Skeletal muscle satellite cell (primary cell): ENCODE data around the gene GRIN3A.

ENCODE experiments used
- H3K27me3 ChIP-seq: 2 replicates; pipeline ENCODE4 v1.7.0; 2013; ENCODE audit warnings: low read length; ENCODE audit not compliant: control insufficient read depth, insufficient read depth
- H3K36me3 ChIP-seq: 2 replicates; pipeline ENCODE4 v1.7.0; 2013; ENCODE audit warnings: mild to moderate bottlenecking, control low read depth, low read length; ENCODE audit not compliant: insufficient read depth
- H3K4me1 ChIP-seq: 2 replicates; pipeline ENCODE4 v1.7.0; 2013; ENCODE audit warnings: low read length; ENCODE audit not compliant: control insufficient read depth, insufficient read depth
- H3K4me2 ChIP-seq: 2 replicates; pipeline ENCODE4 v1.7.0; 2013; ENCODE audit warnings: mild to moderate bottlenecking, low read length
- H3K4me3 ChIP-seq: 2 replicates; pipeline ENCODE4 v1.7.0; 2013; ENCODE audit warnings: low read length
- H3K9ac ChIP-seq: 2 replicates; pipeline ENCODE4 v1.7.0; 2013; ENCODE audit warnings: mild to moderate bottlenecking, low read depth, low read length, moderate library complexity
- H3K9me3 ChIP-seq: replicated peaks from 2 replicates; pipeline ENCODE4 v1.7.0; 2013; ENCODE audit warnings: mild to moderate bottlenecking, control low read depth, low read length

GRIN3A gene

DNA sequence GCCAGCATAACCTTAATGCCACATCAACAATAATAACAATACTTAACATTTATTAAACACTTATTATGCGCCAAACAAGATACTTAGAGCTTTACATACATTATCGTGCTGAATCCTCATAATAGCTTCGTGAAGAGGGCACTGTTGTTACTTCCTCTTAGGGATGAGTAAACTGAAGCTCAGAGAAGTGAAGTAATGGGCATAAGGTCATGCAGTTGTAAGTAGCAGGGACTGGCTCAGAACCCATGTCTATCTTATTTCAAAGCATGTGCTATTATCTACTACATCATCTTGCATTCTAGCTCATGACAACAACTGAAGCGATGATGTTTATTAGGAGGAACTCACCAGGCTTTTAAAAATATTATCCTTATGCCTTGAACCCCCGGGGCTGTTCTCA is 108.8 kb downstream of the GRIN3A start:
- Histone ChIP-seq H3K4me1 (peaks cover 7% of the 10 kb centered on the region), H3K4me2 (no peak overlapping the region), H3K4me3 (no peak overlapping the region), H3K36me3 (no peaks in the 10 kb centered on the region), H3K9me3 (no peaks in the 10 kb centered on the region), H3K9ac (no peak overlapping the region), H3K27me3 (no peaks in the 10 kb centered on the region)

DNA sequence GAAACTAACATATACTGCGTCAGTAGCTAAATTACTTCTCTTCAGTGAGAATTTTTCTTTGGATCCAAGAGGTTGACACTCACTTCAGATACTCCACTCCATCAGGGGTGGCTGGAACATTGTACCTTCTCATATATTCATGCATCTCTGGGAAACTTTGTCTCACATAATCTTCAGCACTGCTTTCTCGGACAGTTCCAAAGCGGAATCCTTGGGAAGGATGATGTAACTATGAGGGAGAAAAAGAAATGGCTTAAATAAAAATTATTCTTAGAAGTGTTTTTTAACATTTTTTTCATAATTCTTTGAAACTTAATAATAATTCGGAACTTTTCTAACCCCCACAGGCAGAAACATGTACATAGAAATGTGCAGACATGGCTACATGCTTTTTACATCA is 110.3 kb downstream of the GRIN3A start:
- Histone ChIP-seq H3K4me2 (no peak overlapping the region), H3K4me1 (peaks cover 7% of the 10 kb centered on the region), H3K4me3 (no peak overlapping the region), H3K27me3 (no peaks in the 10 kb centered on the region), H3K36me3 (no peaks in the 10 kb centered on the region), H3K9ac (no peak overlapping the region), H3K9me3 (no peaks in the 10 kb centered on the region)

DNA sequence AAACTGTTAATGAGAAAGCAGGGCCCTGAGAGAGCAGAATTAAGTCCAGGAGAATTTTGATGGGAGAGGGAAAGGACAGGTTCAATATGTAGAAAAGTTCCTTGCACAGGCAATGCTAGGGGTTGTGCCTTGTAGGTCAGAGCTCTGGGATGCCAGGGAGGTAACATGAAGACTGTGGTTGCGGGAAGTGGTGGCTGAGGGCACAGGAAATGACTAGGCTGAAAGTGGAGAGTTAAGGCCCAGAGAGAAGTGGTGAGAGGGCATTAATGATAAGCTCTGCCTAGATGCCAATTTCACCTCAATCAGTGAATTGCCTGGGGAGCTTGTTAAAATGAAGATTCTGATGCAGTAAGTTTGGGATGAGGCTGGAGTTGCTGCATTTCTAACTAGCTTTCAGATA is 112.2 kb downstream of the GRIN3A start:
- no peak overlapping the region for H3K4me2 ChIP-seq
- H3K9ac ChIP-seq = no peak overlapping the region
- H3K36me3 ChIP-seq = no peaks in the 10 kb centered on the region
- no peaks in the 10 kb centered on the region for H3K27me3 ChIP-seq
- H3K4me1 ChIP-seq = peaks cover 7% of the 10 kb centered on the region
- H3K9me3 ChIP-seq = no peaks in the 10 kb centered on the region
- H3K4me3 ChIP-seq = no peak overlapping the region

DNA sequence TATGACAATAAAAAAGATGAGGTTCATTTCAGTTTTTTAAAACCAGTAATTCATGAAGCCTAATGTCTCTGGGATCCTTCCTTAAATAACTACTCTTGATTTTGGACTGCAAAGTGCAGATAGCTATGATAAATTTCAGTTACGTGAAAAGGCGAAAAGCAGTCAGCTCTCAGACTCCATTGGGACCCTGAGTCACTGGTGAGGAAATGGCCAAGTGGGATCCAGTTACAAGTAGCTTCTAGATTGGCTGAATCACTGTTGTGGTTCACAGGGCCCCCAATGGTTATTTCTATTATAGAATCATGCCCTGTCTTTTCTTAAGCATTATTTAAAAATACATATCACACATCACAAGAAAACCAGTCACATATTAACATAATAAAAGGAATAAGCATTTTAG is 112.6 kb downstream of the GRIN3A start:
- Histone ChIP-seq H3K9ac (no peak overlapping the region), H3K36me3 (no peaks in the 10 kb centered on the region), H3K4me1 (peaks cover 7% of the 10 kb centered on the region), H3K4me3 (no peak overlapping the region), H3K9me3 (no peaks in the 10 kb centered on the region), H3K4me2 (no peak overlapping the region), H3K27me3 (no peaks in the 10 kb centered on the region)

DNA sequence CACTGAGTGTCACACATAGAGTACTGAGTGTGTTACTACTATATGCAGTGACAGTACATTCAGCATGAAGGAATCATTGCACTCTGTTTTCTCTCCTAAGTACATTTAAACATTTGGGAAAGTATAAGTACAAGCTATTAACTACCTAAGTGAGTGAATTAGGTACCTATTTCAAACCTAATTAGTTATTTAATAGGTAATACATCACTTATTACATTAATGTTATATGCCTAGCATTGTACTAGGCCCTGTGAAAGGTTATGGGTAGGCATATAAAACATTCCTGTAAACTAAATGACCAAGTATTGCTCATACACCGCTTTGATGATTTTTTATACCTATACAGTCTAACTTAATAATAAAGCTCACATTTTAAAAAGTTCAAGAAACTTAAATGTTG is 118.0 kb downstream of the GRIN3A start:
- no peak overlapping the region for H3K4me2 ChIP-seq
- H3K9ac ChIP-seq = no peak overlapping the region
- no peaks in the 10 kb centered on the region for H3K9me3 ChIP-seq
- no peaks in the 10 kb centered on the region for H3K27me3 ChIP-seq
- H3K4me1 ChIP-seq = peaks cover under 1% of the 10 kb centered on the region
- H3K36me3 ChIP-seq = no peaks in the 10 kb centered on the region
- no peak overlapping the region for H3K4me3 ChIP-seq

DNA sequence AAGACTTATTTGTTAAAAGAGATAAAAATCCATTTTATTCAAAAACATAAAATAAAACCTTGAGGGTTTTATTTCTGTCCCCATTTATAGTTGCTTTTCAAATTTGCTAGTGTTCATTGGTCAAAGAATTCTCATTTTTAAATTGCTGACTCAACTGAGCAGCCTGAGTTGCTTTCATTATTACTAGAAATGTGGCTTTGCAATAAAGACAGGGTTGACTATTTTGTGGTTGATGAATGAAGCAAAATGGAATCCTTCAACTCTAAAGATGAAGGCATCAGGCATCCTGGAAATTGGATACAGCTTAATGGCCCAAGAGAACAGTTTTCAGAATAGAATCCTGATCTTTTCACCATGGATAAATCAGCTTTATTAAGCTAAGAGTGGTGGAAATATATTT is 119.7 kb downstream of the GRIN3A start:
- Histone ChIP-seq H3K27me3 (no peaks in the 10 kb centered on the region), H3K9me3 (no peaks in the 10 kb centered on the region), H3K36me3 (no peaks in the 10 kb centered on the region), H3K9ac (no peak overlapping the region), H3K4me3 (no peak overlapping the region), H3K4me2 (no peak overlapping the region), H3K4me1 (no peaks in the 10 kb centered on the region)

DNA sequence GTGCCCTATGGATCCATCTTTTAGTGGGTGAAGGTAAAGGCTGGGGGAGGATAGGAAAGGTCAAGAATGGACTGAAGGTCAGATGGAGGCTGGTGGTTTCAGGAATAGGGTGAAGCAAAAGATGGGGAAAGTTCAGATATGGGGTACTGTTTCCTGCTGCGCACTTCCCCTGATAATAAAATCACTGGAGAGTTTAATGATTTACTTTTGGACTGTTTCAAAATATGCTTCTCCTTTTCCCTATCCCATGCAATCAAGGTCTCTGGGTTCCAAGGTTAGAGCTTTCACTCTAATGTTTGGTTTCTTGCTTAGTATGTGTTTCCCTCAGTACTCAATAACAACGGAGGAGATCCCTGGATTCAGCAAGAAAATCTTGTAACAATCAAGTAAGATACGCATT is 132.9 kb downstream of the GRIN3A start:
- H3K9me3 ChIP-seq = no peaks in the 10 kb centered on the region
- peaks cover 14% of the 10 kb centered on the region for H3K27me3 ChIP-seq
- H3K4me3 ChIP-seq = no peak overlapping the region
- no peaks in the 10 kb centered on the region for H3K36me3 ChIP-seq
- H3K9ac ChIP-seq = no peak overlapping the region
- no peaks in the 10 kb centered on the region for H3K4me1 ChIP-seq
- no peak overlapping the region for H3K4me2 ChIP-seq

DNA sequence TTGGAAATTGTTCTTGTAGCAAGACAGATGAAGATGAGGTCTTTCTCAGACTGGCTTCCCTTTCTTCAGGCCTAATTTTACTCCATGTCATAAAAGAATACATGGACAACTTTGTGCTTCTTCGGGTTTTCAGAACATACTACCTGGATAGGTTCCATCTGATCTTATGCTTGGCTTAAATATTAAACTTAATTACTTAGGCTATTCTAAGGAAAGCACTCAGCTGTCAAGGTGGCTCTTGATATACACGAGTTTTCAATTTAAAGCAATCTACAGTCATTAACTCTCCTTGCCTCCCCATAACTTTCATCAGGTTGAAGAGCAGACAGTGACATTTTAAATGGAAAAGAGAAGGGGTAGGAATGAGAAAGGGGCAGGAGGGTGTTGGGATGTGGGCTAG is 134.2 kb downstream of the GRIN3A start:
- no peaks in the 10 kb centered on the region for H3K9me3 ChIP-seq
- no peak overlapping the region for H3K4me3 ChIP-seq
- no peak overlapping the region for H3K9ac ChIP-seq
- H3K4me2 ChIP-seq = no peak overlapping the region
- peaks cover 14% of the 10 kb centered on the region for H3K27me3 ChIP-seq
- H3K4me1 ChIP-seq = no peaks in the 10 kb centered on the region
- no peaks in the 10 kb centered on the region for H3K36me3 ChIP-seq

DNA sequence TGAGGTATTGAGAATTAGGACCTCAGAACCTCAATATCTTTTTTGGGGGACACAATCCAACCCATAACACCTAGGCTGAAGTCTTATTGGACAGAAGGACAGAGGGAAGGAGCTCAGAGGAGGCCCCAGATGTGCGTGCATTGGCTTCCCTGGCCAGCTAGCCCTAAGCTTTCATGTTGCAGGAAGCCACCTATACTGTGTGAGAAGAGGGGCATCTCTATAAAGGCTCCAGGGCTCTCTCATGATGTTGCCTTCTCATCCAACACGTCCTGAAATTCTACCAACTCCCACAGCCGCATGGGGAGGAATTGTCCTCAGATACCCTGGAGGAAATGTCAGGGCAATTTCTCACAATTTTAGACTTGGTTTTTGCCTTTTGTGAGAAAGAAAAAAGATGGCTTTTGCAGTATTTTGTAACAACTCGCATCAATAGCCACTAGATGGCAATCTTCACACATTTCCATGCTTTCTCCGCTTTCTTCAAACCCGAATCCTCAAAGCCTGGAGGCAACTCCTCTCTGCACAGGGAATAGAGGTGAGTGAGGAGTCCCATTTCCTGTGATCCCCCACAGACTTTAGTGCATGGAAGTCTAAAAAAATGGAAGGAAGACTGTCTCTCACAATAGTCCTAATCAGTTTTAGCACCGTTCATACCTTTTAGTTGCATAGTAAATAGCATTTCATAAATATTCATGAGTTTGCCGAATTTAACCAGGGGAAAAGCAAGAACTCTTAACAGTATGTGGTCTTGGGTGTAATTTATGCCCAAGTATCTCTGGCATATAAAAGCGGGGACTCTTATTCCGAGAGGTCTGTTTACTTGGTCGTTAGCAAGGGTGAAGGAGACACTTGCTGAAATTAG is 136.3 kb downstream of the GRIN3A start:
- Histone ChIP-seq H3K4me1 (no peaks in the 10 kb centered on the region), H3K4me3 (no peak overlapping the region), H3K4me2 (no peak overlapping the region), H3K9ac (no peak overlapping the region), H3K36me3 (no peaks in the 10 kb centered on the region), H3K9me3 (no peaks in the 10 kb centered on the region), H3K27me3 (peaks cover 10% of the 10 kb centered on the region)

DNA sequence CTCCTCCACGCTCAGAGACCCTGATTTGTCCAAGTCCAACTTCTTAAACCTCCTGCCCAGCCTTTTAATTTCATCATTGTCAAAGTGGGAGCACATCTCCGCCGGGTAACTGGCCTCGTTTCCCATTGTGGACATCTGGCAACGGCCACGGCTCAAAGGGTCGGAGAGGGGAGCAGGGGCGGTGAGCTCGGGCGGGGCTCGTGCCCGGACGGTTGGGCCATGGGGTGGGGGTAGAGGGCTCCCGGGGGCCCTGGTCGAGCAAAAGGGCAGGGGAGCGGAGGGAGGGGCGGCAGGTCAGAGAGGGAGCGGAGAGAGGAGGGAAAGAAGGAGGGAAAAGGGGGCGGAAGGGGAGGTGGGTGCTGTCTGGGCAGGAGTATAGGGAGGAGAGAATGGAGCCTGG is 143.7 kb downstream of the GRIN3A start, which contains the start of gene PPP3R2:
Gene PPP3R2 (minus strand): TSS at position 174 of the 400 bp plus-strand sequence. CDS start 48 bp downstream, at position 126.
- Histone ChIP-seq H3K4me1 (peaks cover 3% of the 10 kb centered on the region), H3K27me3 (no peaks in the 10 kb centered on the region), H3K4me3 (no peak within 1 kb of the TSS), H3K36me3 (no peaks in the 10 kb centered on the region), H3K9ac (no peak within 1 kb of the TSS), H3K9me3 (no peaks in the 10 kb centered on the region), H3K4me2 (no peak within 1 kb of the TSS)

DNA sequence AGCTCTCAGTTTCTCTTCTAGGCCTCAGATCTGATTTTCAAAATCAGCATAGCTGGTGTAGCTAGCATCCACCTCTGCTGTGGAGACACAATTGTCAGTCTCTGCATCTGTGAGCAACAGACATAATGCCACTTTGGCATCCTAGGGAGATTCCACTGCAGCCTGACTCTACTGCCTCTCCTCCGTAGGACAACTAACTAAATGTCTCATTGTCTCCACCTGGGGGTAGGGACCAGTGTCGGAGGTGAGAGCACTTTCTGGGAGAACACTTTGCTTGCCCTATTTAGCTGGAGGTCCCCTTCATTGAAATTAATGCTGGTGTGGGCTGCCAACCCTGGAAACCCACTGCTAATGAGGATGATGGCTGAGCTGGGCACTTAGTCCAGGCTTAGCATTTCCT is 145.1 kb downstream of the GRIN3A start:
- peaks cover 5% of the 10 kb centered on the region for H3K4me1 ChIP-seq
- H3K4me3 ChIP-seq = no peak overlapping the region
- no peak overlapping the region for H3K4me2 ChIP-seq
- H3K27me3 ChIP-seq = no peaks in the 10 kb centered on the region
- no peak overlapping the region for H3K9ac ChIP-seq
- H3K36me3 ChIP-seq = no peaks in the 10 kb centered on the region
- no peaks in the 10 kb centered on the region for H3K9me3 ChIP-seq

DNA sequence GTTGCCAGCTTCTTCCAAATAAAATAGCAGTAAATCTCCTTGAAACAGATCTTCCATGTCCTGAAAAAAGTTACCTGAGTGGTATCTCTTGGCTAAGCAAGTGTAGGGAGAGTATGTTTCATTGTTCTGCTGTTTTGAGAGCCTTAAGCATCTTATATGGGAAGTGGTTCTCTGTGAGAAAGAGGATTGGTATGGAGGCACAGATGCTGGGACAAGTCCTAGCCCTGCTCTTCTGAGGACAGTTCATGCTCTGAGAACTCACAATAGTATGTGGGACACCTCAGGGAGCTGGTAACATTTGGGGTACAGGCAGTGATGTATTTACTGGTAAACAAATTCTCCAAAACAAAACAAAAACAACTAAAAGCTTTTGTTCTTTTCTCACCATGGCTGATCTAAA is 145.7 kb downstream of the GRIN3A start:
- Histone ChIP-seq H3K36me3 (no peaks in the 10 kb centered on the region), H3K27me3 (no peaks in the 10 kb centered on the region), H3K9me3 (no peaks in the 10 kb centered on the region), H3K4me1 (peaks cover 5% of the 10 kb centered on the region), H3K9ac (no peak overlapping the region), H3K4me3 (no peak overlapping the region), H3K4me2 (no peak overlapping the region)
